ENCODE measurements around the gene EEPD1. TPM values are rescaled to one million over a fixed set of nuclear protein-coding genes. Genes with fewer than 3 reads are reported as not detected.
"Not testable (repeated sequence)": the region's sequence is repeated elsewhere in the genome, so short reads cannot be mapped to it uniquely, and the experiment has no call there.

The EEPD1 gene
- total RNA-seq, 2 donors from 2014 or later = 8.2 to 10.0 TPM

- Histone ChIP-seq H3K27me3 (no peaks in the 10 kb centered on the region), H3K4me3 (no peak overlapping the region), H3K36me3 (no peaks in the 10 kb centered on the region), H3K27ac (no peak overlapping the region), H3K9me3 (no peaks in the 10 kb centered on the region), H3K4me1 (no peaks in the 10 kb centered on the region), H3K9ac (ENCODE audit: low read depth in 2 of 2, low read length in 2 of 2) (no peak overlapping the region)
- intact Hi-C loops (cut with DNase I) = no loop called here
- DNase-seq = no peak
- TF ChIP-seq CTCF (IDR thresholded peaks at IDR 0.05) = no peak
Measured at GRCh38 chr7:36141850-36142249, 11.2 kb upstream of the EEPD1 start.

DNA sequence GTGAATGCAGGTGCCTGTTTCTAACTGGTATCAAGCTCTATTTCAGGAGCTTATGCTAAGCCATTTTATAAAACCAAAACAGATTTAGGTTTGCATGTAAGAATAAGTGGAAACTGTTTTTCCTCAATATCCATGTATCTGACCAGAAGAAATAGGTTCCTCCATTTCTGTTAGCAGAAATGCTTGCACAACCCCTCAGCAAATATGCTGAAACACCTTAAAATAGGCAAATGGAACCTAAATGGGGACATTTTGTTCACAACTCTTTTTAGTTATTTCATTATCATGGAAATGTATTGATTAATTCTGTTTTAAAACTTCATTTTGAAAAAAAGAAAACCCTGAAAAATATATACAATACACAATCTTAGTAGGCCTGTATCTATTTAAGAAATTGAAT is 8.9 kb upstream of the EEPD1 start:
- TF ChIP-seq CTCF (IDR thresholded peaks at IDR 0.05) = no peak
- intact Hi-C loops (cut with DNase I) = no loop called here

DNA sequence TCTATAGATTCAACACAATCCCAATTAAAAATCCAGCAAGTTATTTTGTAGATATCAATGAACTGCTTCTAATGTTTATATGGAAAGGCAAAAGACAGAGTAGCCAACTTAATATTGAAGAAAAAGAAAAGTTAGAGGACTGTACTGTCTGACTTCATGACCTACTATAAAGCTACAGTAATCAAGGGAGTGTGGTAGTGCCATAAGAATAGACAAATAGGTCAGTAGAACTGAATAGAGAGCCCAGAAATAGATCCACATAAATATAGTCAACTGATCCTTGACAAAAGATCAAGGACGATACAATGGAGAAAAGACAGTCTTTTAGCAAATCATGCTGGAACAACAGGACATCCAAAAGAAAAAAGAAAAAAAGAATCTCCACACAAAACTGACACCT is 7.4 kb upstream of the EEPD1 start:
- Histone ChIP-seq H3K27ac (no peak overlapping the region), H3K27me3 (no peaks in the 10 kb centered on the region), H3K4me1 (no peaks in the 10 kb centered on the region), H3K36me3 (no peaks in the 10 kb centered on the region), H3K4me3 (no peak overlapping the region), H3K9me3 (no peaks in the 10 kb centered on the region), H3K9ac (ENCODE audit: low read depth in 2 of 2, low read length in 2 of 2) (no peak overlapping the region)
- intact Hi-C loops (cut with DNase I) = no loop called here
- TF ChIP-seq CTCF (IDR thresholded peaks at IDR 0.05) = no peak
- DNase-seq = no peak

More for the DNA sequence above, 8.9 kb upstream of the EEPD1 start:
- Histone ChIP-seq H3K36me3 (no peaks in the 10 kb centered on the region), H3K4me3 (no peak overlapping the region), H3K4me1 (no peaks in the 10 kb centered on the region), H3K9me3 (no peaks in the 10 kb centered on the region), H3K27me3 (no peaks in the 10 kb centered on the region), H3K27ac (no peak overlapping the region), H3K9ac (ENCODE audit: low read depth in 2 of 2, low read length in 2 of 2) (no peak overlapping the region)
- no peak for DNase-seq

GRCh38 chr7:36147361-36147760 is 5.7 kb upstream of the EEPD1 start:
- no peak overlapping the region for H3K27ac ChIP-seq
- no peaks in the 10 kb centered on the region for H3K27me3 ChIP-seq
- no peak for DNase-seq
- no peaks in the 10 kb centered on the region for H3K9me3 ChIP-seq
- H3K4me1 ChIP-seq = no peaks in the 10 kb centered on the region
- no peaks in the 10 kb centered on the region for H3K36me3 ChIP-seq
- intact Hi-C loops (cut with DNase I) = no loop called here
- TF ChIP-seq CTCF (IDR thresholded peaks at IDR 0.05) = no peak
- H3K9ac ChIP-seq (ENCODE audit: low read depth in 2 of 2, low read length in 2 of 2) = no peak overlapping the region
- H3K4me3 ChIP-seq = no peak overlapping the region

GRCh38 chr7:36148422-36149065 is 4.5 kb upstream of the EEPD1 start:
- Histone ChIP-seq H3K27ac (no peak overlapping the region), H3K27me3 (no peaks in the 10 kb centered on the region), H3K36me3 (no peaks in the 10 kb centered on the region), H3K4me3 (no peak overlapping the region), H3K9ac (ENCODE audit: low read depth in 2 of 2, low read length in 2 of 2) (no peak overlapping the region), H3K4me1 (no peaks in the 10 kb centered on the region), H3K9me3 (no peaks in the 10 kb centered on the region)
- intact Hi-C loops (cut with DNase I) = no loop called here
- DNase-seq = no peak
- TF ChIP-seq CTCF (IDR thresholded peaks at IDR 0.05) = no peak

- H3K4me1 ChIP-seq; H3K4me3 ChIP-seq; H3K9ac ChIP-seq (ENCODE audit: low read depth in 2 of 2, low read length in 2 of 2); H3K9me3 ChIP-seq; DNase-seq; H3K36me3 ChIP-seq; H3K27ac ChIP-seq; intact Hi-C loops (cut with DNase I); H3K27me3 ChIP-seq: not testable (repeated sequence)
Measured at GRCh38 chr7:36149240-36149639, 3.8 kb upstream of the EEPD1 start.
